SH-SY5Y (cell line): ENCODE results near the gene C12orf75.

ENCODE experiments used
- GATA2 ChIP-seq: IDR thresholded peaks from 2 replicates; pipeline ENCODE4 v1.6.1; 2011; ENCODE audit warnings: mild to moderate bottlenecking, low read depth, low read length
- GATA3 ChIP-seq: IDR thresholded peaks from 2 replicates; pipeline ENCODE4 v1.6.1; 2011; ENCODE audit warnings: low read depth, mild to moderate bottlenecking, low read length, moderate library complexity

GRCh38 chr12:105319691-105320209 is 10.7 kb upstream of the C12orf75 start:
- TF ChIP-seq GATA2, result no peak
- TF ChIP-seq GATA3, result no peak
